Endothelial cell of umbilical vein (primary cell): ENCODE measurements around the gene PDE4B.

ENCODE experiments used
- EZH2 ChIP-seq: IDR thresholded peaks from 2 replicates; pipeline ENCODE4 v1.6.1; 2012; ENCODE audit warnings: borderline replicate concordance, low read depth, mild to moderate bottlenecking, moderate library complexity, low read length, inconsistent platforms; ENCODE audit not compliant: severe bottlenecking
- FOS ChIP-seq: IDR thresholded peaks from 2 replicates; pipeline ENCODE4 v1.6.1; 2011; ENCODE audit warnings: mild to moderate bottlenecking, low read length, moderate library complexity, borderline replicate concordance; ENCODE audit not compliant: insufficient read depth
- GATA2 ChIP-seq: IDR thresholded peaks from 2 replicates; pipeline ENCODE4 v1.7.0; 2011; ENCODE audit warnings: low read depth, mild to moderate bottlenecking, moderate library complexity, mixed read lengths, low read length; ENCODE audit not compliant: insufficient read length, insufficient read depth
- JUN ChIP-seq: IDR thresholded peaks from 2 replicates; pipeline ENCODE4 v1.6.1; 2011; ENCODE audit warnings: borderline replicate concordance, low read depth; ENCODE audit not compliant: insufficient read length, insufficient read depth
- POLR2AphosphoS5 ChIP-seq: IDR thresholded peaks from 2 replicates; pipeline ENCODE4 v1.6.1; 2012; ENCODE audit warnings: low read depth, mild to moderate bottlenecking, control low read depth, low read length, moderate library complexity; ENCODE audit not compliant: insufficient read depth
- TF ChIP-seq, protein P1 (sequence below), 2 donors: IDR thresholded peaks; 1 replicate in 1 of 2; 2 replicates in 1 of 2; pipeline ENCODE4 v1.5.1; 2011; ENCODE audit warnings: low read length in 2 of 2, mild to moderate bottlenecking in 2 of 2, moderate library complexity in 2 of 2, control low read depth in 1 of 2, inconsistent platforms in 1 of 2, low read depth in 1 of 2; ENCODE audit not compliant: insufficient read depth in 1 of 2; ENCODE audit errors: extremely low read depth in 1 of 2
- TF ChIP-seq, protein P2 (sequence below): IDR thresholded peaks from 2 replicates; pipeline ENCODE4 v1.6.1; 2011; ENCODE audit not compliant: insufficient read depth, insufficient read length

DNA sequence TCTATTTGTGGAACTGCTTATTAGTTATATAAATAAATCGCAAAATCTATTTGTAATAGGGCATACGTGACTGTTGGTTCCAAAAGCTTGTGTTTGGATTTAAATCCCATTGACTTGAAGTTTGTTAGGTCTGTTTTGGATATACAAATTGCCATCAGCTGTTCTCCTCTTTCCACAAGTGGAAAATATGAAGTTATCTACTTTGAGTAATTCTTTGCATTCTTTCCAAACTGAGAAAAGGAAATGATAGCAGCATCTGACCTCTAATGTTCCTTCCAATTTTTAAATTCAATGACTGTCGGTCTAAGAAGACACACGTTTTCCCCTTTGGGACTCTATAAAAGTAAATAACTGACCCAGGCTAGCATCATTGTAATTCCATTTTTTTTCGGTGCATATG, 575.6 kb downstream of the PDE4B start:
- TF ChIP-seq, protein P1, sequence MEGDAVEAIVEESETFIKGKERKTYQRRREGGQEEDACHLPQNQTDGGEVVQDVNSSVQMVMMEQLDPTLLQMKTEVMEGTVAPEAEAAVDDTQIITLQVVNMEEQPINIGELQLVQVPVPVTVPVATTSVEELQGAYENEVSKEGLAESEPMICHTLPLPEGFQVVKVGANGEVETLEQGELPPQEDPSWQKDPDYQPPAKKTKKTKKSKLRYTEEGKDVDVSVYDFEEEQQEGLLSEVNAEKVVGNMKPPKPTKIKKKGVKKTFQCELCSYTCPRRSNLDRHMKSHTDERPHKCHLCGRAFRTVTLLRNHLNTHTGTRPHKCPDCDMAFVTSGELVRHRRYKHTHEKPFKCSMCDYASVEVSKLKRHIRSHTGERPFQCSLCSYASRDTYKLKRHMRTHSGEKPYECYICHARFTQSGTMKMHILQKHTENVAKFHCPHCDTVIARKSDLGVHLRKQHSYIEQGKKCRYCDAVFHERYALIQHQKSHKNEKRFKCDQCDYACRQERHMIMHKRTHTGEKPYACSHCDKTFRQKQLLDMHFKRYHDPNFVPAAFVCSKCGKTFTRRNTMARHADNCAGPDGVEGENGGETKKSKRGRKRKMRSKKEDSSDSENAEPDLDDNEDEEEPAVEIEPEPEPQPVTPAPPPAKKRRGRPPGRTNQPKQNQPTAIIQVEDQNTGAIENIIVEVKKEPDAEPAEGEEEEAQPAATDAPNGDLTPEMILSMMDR (IDR thresholded peaks at IDR 0.05; ENCODE audit: extremely low read depth in 1 of 2, insufficient read depth in 1 of 2, low read depth in 1 of 2, low read length in 2 of 2), result no peak
- no peak for TF ChIP-seq EZH2
- no peak for TF ChIP-seq GATA2
- TF ChIP-seq, protein P2, sequence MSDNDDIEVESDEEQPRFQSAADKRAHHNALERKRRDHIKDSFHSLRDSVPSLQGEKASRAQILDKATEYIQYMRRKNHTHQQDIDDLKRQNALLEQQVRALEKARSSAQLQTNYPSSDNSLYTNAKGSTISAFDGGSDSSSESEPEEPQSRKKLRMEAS, result no peak
- TF ChIP-seq POLR2AphosphoS5, result no peak
- TF ChIP-seq FOS, result no peak
- TF ChIP-seq JUN, result no peak
